Measurements from ENCODE around the gene ZGPAT.

Gene ZGPAT

GRCh38 chr20:63686492-63687321, 21.1 kb upstream of the ZGPAT start:
- peaks cover 11 to 12% of the 10 kb centered on the region in 2 experiments for H3K4me1 ChIP-seq (ENCODE audit: control insufficient read depth in 1 of 2, insufficient read depth in 1 of 2, low read depth in 1 of 2, low read length in 1 of 2)
- H3K9me3 ChIP-seq, result no peaks in the 10 kb centered on the region
- H3K36me3 ChIP-seq, result peaks cover 2% of the 10 kb centered on the region
- peak overlapping the region; percentile 31 to 35 for H3K4me3 ChIP-seq (ENCODE audit: low read depth in 1 of 2, low read length in 1 of 2)
- no peaks in the 10 kb centered on the region for H3K27me3 ChIP-seq
- H3K27ac ChIP-seq, result no peak overlapping the region
- TF ChIP-seq CTCF (IDR thresholded peaks at IDR 0.05), result no peak

DNA sequence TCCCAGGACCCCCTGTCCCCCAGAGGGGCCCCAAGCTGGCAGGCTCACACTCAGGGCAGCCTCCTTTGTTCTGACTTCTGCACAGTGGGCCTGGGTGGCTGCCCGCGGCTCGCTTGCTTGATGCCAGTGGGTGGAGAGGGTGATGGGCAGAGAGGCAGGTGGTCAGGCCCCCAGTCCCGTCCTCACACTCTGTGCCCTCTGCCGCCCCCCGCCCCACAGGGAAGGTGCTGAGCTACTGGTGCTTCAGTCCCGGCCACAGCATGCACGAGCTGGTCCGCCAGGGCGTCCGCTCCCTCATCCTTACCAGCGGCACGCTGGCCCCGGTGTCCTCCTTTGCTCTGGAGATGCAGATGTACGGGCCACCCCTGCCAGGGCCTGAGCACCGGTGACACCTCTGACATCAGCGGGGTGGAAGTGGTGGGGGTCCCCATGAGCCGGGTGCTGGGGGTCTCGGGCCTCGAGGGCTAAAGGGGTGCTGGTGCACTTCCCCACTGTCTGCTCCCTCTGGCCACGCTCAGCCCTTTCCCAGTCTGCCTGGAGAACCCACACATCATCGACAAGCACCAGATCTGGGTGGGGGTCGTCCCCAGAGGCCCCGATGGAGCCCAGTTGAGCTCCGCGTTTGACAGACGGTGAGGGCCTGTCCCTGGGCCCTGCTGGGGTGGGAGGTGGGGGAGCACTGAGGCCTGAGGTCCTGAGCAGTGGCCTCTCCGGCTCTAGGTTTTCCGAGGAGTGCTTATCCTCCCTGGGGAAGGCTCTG, 20.2 kb upstream of the ZGPAT start:
- no peak for TF ChIP-seq CTCF (IDR thresholded peaks at IDR 0.05)
- Histone ChIP-seq H3K27me3 (no peaks in the 10 kb centered on the region), H3K9me3 (no peaks in the 10 kb centered on the region), H3K4me1 (ENCODE audit: control insufficient read depth in 1 of 2, insufficient read depth in 1 of 2, low read depth in 1 of 2, low read length in 1 of 2) (peaks cover 11 to 12% of the 10 kb centered on the region in 2 experiments), H3K4me3 (ENCODE audit: low read depth in 1 of 2, low read length in 1 of 2) (peak overlapping the region in 1 of 2 experiments; percentile 31), H3K36me3 (peaks cover 8% of the 10 kb centered on the region), H3K27ac (no peak overlapping the region)

GRCh38 chr20:63688228-63689045, 19.4 kb upstream of the ZGPAT start:
- Histone ChIP-seq H3K36me3 (peaks cover 8% of the 10 kb centered on the region), H3K27ac (no peak overlapping the region), H3K27me3 (no peaks in the 10 kb centered on the region)

DNA sequence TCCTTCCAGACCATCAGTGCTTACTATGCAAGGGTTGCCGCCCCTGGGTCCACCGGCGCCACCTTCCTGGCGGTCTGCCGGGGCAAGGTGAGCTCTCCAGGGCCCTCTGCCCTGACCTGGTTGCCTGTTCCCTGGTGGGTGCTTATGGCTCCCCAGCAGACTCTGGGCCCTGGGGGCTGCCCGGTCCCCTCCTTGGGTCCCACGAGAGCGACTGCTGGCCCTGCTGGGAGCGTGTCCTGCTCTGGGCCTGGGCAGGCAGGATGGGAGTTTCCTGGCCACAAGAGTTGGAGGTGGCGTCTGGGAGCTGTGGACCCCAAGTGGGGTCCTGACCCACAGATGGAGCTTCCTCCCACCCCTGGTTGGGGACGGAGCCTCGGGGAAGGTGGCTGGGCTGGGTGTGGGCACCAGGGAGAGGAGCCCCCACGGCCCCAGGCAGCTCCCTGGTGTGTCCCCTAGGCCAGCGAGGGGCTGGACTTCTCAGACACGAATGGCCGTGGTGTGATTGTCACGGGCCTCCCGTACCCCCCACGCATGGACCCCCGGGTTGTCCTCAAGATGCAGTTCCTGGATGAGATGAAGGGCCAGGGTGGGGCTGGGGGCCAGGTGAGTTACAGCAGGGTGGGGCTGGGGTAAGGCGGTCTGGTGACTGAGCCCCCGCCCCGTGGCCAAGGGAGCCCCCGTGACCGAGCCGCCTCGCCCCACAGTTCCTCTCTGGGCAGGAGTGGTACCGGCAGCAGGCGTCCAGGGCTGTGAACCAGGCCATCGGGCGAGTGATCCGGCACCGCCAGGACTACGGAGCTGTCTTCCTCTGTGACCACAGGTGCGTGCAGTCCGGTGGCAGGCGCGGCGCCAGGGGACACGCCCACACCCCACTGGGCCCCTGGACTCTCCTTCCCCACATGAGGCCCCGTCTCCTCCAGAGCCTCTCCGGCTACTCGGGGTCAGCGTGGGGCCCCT, 18.5 kb upstream of the ZGPAT start:
- no peak overlapping the region for H3K27ac ChIP-seq
- TF ChIP-seq CTCF (IDR thresholded peaks at IDR 0.05), result no peak
- H3K4me1 ChIP-seq (ENCODE audit: control insufficient read depth in 1 of 2, insufficient read depth in 1 of 2, low read depth in 1 of 2, low read length in 1 of 2), result peaks cover 11 to 12% of the 10 kb centered on the region in 2 experiments
- no peaks in the 10 kb centered on the region for H3K27me3 ChIP-seq
- H3K4me3 ChIP-seq (ENCODE audit: low read depth in 1 of 2, low read length in 1 of 2), result no peak overlapping the region
- no peaks in the 10 kb centered on the region for H3K9me3 ChIP-seq
- H3K36me3 ChIP-seq, result peaks cover 8% of the 10 kb centered on the region

More at GRCh38 chr20:63688228-63689045, 19.4 kb upstream of the ZGPAT start:
- TF ChIP-seq CTCF (IDR thresholded peaks at IDR 0.05), result no peak
- H3K4me1 ChIP-seq (ENCODE audit: control insufficient read depth in 1 of 2, insufficient read depth in 1 of 2, low read depth in 1 of 2, low read length in 1 of 2), result peaks cover 11 to 12% of the 10 kb centered on the region in 2 experiments
- no peak overlapping the region for H3K4me3 ChIP-seq (ENCODE audit: low read depth in 1 of 2, low read length in 1 of 2)
- H3K9me3 ChIP-seq, result no peaks in the 10 kb centered on the region
